HG02623 (cell line): Measurements from ENCODE around the gene P3H1.

Source experiments
- ATAC-seq: cut with Tn5 transposase; IDR thresholded peaks from one replicate; pipeline ENCODE4 v1.9.1; 2021; ENCODE audit warnings: moderate library complexity; ENCODE audit not compliant: unreplicated experiment

Gene P3H1

DNA sequence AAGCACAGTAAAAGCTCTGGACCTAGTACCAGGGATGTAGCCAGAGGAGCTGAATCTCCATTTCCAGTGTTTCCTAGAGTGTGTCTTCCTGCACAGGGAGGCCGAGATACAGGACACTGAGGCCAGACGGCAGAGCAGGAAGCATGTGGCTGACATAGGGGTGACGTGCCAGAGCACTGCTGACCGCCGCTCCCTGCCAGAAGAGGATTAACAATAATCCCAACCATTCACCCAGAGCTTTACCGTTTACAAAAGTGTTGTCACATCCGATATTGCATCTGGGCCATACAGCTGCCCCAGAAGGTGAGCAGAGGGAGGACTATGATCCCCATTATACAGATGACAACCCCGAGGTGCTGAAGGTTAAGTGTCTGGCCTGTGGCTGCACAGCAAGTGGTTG is 21.0 kb downstream of the P3H1 start:
- no peak for ATAC-seq

DNA sequence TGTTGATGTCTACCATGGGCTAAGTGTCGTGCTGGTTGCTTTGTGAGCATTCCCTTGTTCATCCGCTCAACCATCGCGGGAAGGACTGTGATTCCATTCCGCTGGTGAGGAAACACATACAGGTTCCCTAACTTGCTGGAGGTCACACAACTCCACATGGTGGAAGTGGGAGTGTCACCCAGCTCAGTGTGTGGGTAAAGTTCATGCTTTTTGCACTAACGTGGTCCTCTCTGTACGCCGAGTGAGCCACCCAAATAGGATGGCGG is 22.7 kb downstream of the P3H1 start:
- no peak for ATAC-seq

DNA sequence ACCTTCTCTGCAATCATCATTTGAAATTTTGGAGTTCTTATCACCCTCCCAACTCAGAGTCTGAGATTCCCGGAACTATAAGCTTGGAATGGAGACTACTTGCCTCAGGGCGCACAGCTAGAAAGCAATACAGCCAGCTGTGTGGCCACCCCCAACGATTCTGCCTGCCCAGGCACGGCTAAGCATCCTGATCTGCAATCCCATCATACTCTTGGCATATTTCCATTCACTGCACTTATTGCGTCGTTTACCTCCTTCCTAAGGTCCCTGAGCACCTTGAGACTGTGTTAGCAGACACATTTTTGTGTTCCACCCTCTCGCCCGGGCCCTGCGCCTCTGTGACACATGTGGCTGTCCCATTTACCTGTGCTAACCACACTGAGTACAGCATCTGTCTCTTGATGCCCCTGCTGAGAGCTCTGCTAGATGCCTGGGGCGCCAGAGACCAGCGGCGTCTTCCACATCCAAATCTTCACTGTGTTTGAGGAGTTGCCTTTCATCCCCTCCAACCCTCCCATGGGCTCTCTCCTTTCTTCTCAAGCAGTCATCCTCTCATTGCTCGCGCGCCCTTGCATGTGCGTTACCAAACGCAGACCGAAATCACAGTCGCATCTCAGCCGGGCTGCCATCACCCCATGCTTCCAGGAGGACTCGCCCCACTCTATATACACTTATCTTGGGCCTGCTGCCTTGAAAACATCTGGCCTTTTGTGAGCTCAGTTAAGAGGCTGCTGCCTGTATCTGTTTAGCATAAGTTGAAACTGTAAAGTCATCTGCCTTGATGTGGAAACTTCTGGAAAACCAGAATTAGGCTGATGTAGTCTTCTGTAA is 23.3 kb downstream of the P3H1 start:
- no peak for ATAC-seq

DNA sequence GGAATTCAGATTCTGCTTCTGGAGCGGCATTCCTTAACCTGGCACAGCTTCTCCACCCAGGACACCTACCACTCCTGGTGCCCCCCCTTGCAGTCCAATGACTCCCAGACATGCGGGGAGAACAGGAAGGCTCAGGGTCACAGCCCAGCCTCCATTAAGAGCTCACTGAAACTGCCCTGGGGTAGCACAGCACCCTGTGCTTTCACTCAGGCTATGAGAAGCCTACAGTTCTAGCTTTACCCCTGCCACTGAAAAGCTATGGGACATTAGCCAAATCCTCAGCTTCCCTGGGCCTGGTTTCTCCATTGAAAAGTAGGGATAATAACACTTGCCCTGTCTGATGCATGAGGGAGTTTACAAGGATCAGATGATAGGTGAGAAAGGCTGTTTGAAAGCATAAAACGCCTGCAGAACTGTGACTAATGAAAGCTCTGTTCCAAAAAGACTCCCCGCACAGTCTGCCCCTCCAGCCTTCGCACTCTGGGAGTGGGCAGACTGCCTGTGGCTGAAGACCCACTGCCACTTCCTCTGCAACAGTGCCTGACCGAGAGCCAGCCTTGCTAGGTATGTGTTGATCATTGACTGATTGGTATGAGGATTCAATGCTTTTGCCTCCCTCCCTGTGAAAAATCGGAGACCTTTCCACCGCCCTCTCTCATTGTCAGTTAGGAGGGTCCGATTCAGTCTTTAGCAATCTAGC is 24.1 kb downstream of the P3H1 start:
- ATAC-seq = no peak

DNA sequence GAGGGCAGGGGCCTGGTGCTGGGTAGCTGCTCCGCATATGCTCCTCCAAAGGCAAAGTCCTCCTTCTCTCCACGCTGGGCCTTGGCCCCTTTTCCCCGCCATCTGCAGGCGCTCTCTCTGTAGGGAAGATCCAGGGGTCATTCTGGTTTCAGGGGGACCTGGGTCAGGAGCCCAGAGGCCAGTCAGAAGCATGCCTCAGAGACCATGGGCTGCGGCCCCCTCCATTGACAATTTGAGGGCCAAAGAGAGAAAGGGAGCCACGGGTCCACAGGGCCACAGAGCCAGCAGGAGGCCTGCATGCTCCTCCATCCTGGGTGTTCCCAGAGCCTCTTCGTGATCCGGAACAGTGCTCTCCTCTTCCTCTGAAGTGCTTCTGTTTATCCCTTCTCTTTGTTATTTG is 24.7 kb downstream of the P3H1 start:
- no peak for ATAC-seq

DNA sequence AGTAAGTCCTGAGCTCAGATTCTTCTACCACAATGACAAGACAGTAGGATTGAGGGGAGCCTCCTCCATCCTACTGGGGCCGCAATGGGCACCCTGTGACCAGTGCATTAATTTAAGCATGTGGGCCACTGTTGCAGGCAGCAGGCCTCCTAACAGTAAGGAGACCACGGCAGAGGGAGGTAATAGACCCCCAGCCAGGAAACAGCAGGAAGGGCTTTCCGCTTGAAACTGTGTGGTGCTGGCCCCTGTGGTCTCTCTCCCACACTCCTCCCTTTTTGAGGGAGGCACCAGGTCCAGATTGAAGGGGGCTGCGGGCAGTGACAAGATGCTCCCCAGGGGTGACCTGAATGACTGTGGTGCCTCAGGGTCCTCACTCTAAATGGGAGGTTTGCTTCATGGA is 25.1 kb downstream of the P3H1 start:
- no peak for ATAC-seq

DNA sequence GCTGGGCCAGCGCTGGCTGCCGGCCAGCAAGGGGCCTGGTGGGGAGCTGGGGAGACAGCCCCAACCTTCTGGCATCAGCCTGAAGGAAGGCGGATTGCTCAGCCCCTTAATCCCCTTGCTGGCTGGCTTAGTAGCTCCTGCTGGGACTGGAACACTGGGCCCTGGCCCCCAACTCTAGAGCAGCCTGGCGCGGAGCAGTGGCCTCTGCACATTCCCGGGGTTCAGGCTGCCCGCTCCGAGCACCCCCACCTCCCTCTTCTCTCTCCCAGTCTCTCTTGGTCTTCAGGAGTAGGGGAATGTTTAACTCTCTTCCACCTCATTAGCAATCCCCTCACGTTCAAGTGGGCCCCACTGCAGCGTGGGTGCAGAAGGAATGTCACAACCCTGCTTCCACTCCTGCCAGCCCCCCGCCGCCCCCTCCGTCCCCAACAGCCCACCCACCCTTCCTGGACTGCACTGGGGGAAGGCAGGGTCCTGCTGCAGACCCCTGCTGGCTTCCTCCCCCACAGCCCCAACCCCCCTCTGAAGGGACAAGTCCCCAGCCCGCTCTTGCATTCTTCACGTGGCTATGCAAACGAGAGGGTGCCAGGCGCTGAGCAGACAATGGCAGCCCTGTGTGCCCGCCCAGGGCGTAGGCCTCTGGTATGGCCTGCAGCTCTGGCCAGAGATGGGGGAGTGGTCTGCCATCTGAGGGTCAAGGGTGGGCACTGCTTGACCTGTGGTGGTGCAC is 25.8 kb downstream of the P3H1 start:
- ATAC-seq = no peak

DNA sequence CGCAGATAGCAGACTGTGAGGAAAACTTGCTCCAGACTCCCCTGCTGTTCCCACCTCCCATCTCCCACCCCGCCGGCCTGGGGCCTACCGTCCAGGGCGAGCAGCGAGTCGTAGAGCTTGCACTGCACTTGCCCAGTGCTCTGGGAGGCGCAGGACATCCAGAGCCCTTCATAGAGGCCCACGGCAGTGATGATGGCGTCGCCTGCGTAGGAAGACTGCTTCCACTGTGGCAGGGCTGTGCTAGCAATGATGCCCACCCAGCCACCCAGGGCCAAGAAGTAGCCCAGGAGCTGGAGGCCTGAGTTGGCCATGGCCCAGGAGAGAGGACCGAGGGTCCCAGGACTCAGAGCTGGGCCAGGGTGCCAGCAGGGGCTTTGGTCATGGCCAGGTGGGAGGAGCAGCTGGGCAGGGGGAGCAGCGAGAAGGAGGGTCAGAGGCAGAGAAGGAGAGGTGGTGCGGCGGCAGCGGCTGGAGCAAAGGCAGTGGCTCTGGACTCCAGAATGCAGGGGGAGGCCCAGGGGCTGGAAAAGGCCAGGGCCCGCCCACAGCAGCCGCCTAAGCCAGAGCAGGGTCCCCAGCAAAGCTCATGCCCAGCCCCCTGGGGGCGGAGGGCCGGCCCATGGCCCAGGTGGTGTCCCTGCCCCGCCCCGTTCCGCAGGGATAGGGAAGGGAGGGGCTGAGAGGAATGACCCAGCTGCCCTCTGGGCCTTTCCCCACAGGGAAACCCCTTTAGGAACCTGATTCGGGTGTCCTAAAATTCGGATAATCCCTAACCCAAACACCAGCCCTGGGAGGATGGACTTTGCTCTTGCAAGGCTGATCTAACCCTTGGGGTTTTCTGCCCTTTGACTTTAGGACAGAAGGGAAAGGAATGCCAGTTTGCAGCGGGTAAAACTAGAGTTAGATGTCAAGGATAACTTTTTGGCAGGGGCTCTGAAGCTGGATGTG is 26.8 kb downstream of the P3H1 start, which contains the start of gene CLDN19:
Gene CLDN19, minus strand, starts transcription at position 484 of the 948 bp plus-strand sequence. Its CDS starts 173 bp downstream, at position 311.
- ATAC-seq = no peak

DNA sequence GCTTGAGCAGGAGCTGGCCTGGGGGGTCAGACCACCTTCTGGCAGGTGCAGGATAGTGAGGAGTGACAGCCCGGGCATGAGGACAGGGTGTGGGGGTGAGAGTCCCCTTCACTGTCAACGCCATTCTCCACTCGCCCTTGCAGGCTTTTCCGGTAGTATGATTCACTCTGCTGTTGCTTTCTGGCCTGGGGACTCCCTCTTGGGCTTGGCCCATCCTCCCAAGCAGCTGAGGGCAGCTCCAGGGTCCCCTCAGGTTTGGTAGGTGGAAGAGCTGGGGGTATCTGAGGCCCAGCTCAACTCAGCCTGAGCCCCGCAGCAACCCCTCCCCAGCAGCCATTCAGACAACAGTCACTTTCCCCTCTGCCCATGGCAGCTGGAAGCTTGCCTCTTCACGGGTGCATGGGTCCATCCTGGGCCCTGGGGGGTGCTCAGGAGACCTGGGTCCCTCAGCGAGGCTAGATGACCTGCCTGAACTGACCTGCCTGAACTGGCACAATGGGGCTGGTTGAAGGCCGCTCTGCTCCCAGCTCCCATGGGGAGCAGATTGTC is 28.1 kb downstream of the P3H1 start:
- no peak for ATAC-seq

DNA sequence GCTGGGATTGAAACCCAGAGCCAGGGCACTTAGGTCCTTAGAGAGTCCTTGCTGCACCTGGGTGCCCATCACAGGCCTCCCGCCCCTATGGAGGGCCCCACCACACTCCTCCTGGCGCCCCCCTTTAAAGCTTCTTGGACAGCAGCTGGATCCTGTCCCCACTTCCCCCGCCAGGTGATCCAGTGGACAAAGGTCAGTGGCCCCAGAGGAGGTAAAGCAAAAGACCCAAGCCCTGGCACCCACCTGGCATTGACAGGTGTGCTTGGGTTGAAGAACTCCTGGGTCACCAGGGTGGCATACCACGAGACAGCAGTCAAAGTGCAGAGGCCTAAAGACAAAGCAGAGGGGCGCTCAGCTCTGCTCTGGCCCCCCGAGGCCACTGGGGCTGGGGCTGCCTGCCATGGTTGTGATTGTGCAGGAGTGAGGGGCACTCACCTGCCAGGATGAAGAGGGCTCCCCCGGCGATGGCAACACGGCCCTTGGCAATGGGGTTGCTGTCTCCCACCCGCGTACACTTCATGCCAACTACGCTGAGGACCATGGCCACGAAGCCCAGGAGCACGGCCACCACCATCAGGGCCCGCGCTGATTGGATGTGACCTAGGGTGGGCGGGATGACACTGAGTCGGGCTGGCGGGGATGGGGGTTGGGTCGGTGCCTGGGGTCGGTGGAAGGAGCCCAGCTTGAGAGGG is 28.7 kb downstream of the P3H1 start:
- ATAC-seq = no peak

DNA sequence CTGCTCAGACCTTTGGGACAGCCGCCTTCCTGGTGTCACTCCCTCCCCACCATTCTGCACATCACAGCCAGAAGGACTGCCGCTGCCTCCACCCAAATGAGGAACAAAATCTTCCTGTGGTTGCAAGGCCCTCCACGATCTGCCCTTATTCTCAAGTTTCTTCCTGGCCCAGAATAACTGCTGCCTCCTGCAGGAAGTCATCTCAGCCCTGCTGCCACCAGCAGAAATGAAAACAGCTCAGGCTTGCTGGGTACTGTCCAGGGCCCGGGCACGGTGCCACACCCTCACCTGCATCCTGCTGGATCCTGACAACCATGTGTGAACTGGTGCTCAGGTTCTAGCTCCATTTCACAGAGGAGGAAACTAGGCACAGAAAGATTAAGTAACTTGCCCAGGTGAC is 29.6 kb downstream of the P3H1 start:
- no peak for ATAC-seq

DNA sequence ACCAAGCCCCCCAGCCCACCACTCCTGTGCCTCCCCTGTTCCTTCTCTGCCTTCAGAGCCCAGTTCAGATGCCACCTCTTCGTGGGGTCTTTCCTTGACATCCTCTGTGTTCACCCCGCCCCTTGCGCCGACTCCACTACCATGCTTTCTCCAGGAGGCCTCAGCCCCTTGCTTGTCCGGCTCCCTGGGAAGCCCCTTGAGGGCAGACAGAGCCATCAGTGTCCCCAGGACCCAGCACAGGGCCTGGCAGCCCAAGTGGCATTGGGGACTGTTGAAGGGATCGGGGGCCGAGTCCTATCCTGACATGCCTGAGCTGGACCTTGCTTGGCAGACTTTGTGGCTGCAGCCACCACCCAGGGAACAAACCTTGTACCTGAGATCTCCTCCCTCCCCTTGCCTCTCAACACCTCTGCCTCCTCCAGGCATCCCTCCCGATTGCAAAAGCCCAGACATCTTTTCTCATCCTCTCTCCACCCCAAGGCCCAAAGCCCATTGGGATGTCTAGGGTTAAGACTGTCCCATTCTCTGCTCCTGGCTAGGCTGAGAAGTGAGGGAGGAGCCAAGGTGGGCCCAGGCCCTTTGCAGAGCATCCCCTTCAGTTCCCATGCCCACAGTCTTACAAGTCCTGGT is 30.1 kb downstream of the P3H1 start:
- no peak for ATAC-seq

DNA sequence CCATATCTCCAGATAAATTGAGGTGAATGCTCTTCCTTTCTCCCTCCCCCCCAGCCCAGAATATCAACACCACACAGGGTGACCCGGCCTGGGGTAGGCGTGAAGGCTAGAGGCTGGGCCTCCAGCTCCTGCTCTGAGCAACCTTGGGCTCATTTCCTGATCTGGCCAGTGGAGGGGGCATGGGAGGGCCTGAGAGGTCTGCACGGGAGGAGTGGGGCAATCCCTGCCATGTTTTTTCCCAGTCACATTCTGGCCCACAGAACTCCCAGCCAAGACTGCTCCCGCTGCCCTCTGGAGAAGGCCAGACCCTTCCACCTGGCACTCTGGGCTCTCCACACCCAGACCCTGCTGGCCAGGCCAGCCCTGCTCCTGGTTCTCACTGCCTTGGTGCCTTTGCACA is 30.7 kb downstream of the P3H1 start:
- ATAC-seq = no peak

DNA sequence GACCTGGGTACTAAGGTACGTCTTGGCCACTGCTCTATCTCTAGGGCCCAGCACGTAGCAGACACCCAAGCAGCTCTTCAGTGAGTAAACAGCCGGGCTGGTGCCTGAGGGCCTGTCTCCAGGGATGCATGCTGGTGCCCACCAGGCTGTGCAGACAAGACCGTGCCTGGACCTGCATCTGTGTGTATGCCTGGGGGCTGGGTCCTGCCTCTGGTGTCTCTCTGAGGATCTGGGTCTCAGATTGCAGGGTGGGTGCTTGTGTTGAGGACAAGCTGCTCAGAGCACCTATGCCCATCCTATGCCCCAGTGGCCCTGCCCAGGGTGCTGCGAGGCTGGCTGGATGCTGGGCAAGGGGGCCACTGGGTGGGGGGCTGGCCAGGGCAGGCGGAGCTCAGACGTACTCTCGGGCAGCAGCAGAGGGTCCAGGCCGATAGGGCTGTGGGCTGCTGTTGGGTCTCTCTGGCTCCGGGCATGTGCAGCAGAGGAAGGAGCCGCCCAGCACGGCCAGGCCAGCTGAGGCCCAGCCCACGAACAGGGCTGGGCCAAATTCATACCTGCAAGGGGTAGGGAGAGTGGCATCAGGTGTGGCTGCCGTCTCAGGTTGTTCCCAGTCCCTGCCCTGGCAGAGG is 31.2 kb downstream of the P3H1 start:
- ATAC-seq = no peak

DNA sequence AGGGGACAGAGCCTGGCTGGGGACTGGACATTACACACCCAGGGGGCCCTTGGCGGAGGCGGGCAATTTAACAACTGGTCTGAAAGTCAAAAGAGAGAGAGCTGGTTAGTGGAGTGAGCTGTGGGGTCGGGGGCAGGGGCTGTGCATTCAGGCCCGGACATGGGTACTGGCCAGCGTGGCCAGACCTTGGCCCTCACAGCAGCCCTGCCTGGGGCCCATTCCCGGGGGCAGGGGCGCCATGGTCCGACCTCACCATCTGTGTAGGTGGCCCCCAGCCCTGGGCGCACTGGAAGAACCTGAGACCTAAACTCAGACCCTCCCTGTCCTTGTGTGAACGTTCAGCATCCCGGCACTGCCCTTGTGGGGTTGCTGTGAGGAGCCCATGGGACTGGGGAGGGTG is 31.8 kb downstream of the P3H1 start:
- no peak for ATAC-seq

DNA sequence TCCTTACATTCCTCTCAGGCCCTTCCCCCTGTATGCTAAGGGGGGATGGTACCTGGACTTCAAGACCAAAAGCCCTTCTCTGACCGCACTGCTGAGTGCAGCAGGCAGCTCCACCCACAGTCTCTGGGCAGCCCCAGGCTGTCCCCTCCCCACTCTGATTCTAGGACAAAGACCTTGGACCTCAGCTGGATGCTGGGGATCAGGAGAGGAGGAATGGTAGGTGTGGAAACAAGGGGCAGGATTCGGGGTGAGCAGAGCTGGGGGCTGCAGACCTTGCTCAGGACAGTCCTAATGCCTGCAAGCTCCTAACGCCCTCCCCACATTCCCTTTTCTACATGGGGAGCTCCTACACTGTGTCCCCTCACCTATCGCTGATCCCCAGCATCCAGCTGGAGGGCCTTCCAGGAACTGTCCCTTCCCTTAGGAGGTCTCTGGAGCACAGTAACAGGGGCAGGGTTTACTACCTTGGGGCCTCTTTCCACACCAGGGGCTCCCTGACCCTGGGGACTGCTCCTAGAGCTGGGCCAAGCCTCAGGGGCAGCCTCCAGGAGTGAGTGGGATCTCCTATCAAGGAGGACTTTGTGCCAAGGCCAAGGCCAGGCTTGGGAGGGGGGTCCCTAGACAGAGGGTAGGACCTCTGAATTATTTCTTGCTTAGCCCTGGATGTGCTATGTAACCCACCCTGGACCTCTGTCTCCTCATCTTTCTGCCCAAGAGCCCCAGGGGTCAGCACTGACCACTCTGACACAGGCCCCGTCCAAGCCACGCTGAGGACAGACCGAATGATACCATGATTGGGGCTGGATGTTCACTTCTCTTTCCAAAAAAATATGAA is 32.4 kb downstream of the P3H1 start:
- ATAC-seq = no peak

DNA sequence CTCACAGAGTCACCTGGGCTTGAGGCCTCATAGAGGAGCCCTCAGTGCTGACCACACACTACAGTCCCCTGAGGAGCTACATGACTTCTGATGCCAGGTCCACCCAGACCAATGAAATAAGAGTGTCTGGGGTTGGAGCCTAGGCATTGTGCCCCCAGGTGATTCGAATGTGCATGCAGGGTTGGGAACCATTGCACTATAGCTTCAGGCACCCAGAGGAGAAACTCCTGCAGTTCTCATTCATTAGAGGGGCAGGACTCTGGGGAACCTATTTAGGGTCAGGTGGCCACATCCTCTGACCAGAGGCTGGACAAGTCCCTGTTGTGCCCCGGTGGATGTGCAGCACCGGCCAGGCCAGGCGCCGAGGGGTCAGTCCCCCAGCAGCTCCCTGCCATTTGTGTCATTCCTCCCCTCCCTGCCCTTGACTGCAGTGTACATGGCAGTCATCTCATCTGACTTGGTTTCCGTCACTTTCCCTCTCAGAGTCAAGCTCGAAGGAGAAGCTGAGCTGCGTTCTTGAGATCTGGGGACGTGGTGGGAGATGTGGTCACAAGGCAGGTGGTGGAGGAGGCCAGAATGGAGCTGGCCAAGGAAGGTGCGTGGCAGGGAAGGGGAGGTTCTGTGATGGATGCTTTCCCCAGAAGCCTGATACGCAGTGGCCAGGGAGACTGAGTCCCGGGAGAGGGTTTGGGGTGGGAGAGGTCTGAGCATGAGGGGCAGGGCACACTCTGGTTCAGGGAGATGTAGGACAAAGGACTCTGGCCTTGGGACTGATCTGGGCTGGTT is 33.2 kb downstream of the P3H1 start:
- no peak for ATAC-seq
